Neural crest cell (in vitro differentiated cells): ENCODE results near the gene RPRD1B. TPM values are rescaled to one million over a fixed set of nuclear protein-coding genes. Genes with fewer than 3 reads are reported as not detected.

Source experiments
- DNase-seq: peaks from one replicate; pipeline ENCODE4 v3.0.0; 2021; ENCODE audit warnings: low read depth, mixed read lengths, low spot score
- H3K27ac Mint-ChIP-seq: one replicate; pipeline ENCODE4 v1.8.0; 2021; ENCODE audit warnings: mild to moderate bottlenecking, mixed read lengths; ENCODE audit not compliant: unreplicated experiment
- H3K27me3 Mint-ChIP-seq: 2 replicates; pipeline ENCODE4 v1.8.0; 2021; ENCODE audit warnings: low read depth, mild to moderate bottlenecking, mixed read lengths
- H3K36me3 Mint-ChIP-seq: 2 replicates; pipeline ENCODE4 v1.8.0; 2021; ENCODE audit warnings: low read depth, mild to moderate bottlenecking, mixed read lengths
- H3K4me1 Mint-ChIP-seq: 2 replicates; pipeline ENCODE4 v1.8.0; 2021; ENCODE audit warnings: mixed read lengths
- H3K4me3 Mint-ChIP-seq: one replicate; pipeline ENCODE4 v1.8.0; 2021; ENCODE audit warnings: mild to moderate bottlenecking, mixed read lengths
- H3K9me3 Mint-ChIP-seq: 2 replicates; pipeline ENCODE4 v1.8.0; 2021; ENCODE audit warnings: mixed read lengths
- long read RNA-seq: library from polyadenylated mRNA; unstranded; transcript quantifications from one replicate; pipeline ENCODE4 v2.0.0, GENCODE V29; 2020
- total RNA-seq: library from RNA; stranded (reverse); gene quantifications from 2 replicates; pipeline ENCODE4 v1.2.1, GENCODE V29; 2021
- TF ChIP-seq, protein P1 (sequence below): fragments of 200-600 bp; sonication (generic); conservative IDR thresholded peaks from 2 replicates; pipeline ENCODE4 v1.5.0; 2021; ENCODE audit warnings: antibody characterized with exemption, mild to moderate bottlenecking

Gene RPRD1B, protein sequence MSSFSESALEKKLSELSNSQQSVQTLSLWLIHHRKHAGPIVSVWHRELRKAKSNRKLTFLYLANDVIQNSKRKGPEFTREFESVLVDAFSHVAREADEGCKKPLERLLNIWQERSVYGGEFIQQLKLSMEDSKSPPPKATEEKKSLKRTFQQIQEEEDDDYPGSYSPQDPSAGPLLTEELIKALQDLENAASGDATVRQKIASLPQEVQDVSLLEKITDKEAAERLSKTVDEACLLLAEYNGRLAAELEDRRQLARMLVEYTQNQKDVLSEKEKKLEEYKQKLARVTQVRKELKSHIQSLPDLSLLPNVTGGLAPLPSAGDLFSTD
- total RNA-seq, result 40.1 and 41.1 TPM in 2 replicates
- long read RNA-seq, transcript RPRD1B-201 (7 exons, 3,874 nt), result major isoform, 15 of 24 reads
- long read RNA-seq, partial matches to known transcripts, result 5 of 24 reads
- long read RNA-seq, other reads (novel, unspliced or antisense), result 4 of 24 reads

DNA sequence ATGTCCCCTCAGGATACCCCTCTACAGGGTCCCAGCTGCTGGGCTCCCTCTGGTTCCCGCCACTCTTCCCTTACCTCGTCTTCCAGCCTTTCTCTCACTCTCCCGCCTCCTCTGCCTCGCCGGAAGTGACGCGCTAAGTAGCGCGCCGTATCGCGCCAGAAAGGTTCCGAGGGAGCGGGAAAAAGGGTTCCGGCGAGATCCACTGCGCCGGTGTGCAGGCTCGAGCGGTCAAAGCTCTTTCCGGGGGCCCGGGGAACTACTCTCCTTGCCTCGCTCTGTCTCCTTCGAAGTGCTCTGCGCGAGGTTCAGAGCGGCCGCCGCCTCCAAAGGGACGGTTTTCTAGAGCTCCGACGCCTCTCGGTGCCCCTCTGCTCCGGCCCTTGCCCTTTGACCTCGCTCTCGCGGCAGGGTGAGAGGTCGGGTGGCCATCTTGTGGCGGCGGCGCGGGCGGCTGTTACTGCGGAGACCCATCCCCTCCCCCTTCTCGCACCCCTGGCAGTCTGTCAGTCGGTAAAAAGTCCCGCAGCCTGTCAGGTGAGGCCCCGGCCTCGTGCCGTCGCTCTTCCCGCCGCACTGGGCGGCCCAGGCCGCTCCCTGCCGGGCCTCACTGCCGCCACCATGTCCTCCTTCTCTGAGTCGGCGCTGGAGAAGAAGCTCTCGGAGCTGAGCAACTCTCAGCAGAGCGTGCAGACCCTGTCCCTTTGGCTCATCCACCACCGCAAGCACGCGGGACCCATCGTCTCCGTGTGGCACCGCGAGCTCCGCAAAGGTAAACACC is at the start of gene RPRD1B, which contains the start of gene TTI1:
Gene RPRD1B (plus strand): TSS at position 417 of the 778 bp plus-strand sequence. CDS start 202 bp downstream, at position 619.
Gene TTI1 (minus strand): TSS at position 127 of the 778 bp plus-strand sequence. CDS start 19,640 bp downstream, outside the sequence.
- peak within 1 kb of the TSS; percentile 99 for H3K27ac Mint-ChIP-seq
- no peaks in the 10 kb centered on the region for H3K27me3 Mint-ChIP-seq
- DNase-seq, result peak; percentile 81
- peak within 1 kb of the TSS; percentile 98 for H3K4me3 Mint-ChIP-seq
- peaks cover 5% of the 10 kb centered on the region for H3K9me3 Mint-ChIP-seq
- TF ChIP-seq, protein P1, sequence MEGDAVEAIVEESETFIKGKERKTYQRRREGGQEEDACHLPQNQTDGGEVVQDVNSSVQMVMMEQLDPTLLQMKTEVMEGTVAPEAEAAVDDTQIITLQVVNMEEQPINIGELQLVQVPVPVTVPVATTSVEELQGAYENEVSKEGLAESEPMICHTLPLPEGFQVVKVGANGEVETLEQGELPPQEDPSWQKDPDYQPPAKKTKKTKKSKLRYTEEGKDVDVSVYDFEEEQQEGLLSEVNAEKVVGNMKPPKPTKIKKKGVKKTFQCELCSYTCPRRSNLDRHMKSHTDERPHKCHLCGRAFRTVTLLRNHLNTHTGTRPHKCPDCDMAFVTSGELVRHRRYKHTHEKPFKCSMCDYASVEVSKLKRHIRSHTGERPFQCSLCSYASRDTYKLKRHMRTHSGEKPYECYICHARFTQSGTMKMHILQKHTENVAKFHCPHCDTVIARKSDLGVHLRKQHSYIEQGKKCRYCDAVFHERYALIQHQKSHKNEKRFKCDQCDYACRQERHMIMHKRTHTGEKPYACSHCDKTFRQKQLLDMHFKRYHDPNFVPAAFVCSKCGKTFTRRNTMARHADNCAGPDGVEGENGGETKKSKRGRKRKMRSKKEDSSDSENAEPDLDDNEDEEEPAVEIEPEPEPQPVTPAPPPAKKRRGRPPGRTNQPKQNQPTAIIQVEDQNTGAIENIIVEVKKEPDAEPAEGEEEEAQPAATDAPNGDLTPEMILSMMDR, result no peak
- H3K4me1 Mint-ChIP-seq, result peaks cover 64% of the 10 kb centered on the region
- peaks cover 35% of the 10 kb centered on the region for H3K36me3 Mint-ChIP-seq

DNA sequence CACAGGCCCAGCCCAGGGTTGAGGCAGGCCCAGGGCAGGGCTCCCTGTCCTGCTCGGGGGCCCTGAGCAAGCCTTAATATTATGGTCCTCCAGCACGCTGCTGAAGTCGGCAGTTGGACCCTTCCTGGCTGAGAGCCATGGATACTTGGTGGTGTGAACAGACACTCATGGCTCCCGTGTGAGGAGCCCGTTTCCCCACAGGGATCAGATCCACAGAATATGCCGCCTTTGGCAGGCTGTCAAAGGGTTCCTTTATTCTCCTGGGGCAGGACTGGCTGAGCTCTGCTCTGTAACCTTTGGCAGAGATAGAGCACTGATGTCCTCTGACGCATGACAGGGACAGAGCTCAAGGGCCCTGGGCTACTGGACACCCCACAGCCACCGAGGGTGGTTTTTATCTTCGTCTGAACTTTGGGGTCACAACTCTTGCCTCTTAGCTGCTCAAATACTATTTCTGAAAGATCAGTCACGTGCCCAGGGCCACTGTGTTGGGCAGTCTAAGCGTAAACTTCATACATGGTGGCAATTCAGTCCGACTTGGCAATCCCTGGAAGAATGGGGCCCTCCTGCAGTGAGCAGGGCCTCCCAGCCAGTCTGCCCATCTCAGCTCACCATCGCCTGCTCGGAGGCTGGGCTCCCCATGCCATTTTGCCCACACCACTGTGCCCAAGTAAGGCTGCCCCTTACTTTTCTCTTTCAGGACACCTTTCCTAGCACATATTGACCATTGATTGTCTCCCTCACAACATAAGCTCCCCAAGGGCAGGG is 49.3 kb upstream of the RPRD1B start:
- Mint-ChIP-seq H3K27me3 (no peaks in the 10 kb centered on the region), H3K9me3 (no peaks in the 10 kb centered on the region), H3K36me3 (peaks cover 10% of the 10 kb centered on the region), H3K4me1 (peaks cover 49% of the 10 kb centered on the region), H3K27ac (no peak overlapping the region), H3K4me3 (no peak overlapping the region)
- TF ChIP-seq, protein P1, result no peak
- DNase-seq, result no peak

DNA sequence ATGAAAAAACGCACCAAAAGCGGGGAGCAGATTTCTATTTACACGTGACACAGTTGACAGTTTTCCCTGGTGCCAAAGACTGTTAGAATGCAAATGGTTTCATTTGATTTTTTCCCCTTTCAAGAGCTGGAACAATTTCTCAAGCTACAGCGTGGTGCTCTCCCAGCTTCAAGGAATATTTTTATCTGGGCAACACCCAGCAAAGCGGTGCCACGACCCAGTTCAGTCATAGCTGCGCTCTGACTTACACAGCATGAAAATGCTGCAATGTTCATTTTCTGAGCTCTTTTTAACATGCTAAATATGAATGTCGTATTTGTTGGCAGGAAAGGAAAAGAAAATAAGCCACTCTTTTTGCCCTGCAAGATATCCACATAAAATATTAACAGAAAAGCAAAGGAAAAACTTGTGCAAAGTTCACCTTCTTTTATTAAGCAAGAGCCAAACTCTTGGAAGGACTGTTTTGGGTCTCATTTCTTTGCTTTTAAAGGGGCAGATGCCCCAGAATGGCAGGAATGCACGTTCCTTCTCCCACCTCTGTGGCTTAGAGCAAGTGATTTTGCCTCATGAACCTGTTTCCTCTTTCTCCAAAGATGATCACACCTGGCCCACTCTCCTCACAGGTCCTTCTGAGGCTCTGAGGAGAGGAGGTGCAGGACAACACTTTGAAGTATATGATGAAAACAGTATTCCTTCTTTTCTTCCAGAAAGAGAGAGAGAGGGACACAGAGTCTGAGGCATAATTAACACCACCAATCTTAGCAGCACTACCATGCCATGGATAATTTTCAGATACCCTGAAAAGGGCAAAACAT is 47.3 kb upstream of the RPRD1B start:
- TF ChIP-seq, protein P1, result no peak
- H3K27me3 Mint-ChIP-seq, result no peaks in the 10 kb centered on the region
- H3K9me3 Mint-ChIP-seq, result no peaks in the 10 kb centered on the region
- peaks cover 51% of the 10 kb centered on the region for H3K4me1 Mint-ChIP-seq
- no peak overlapping the region for H3K4me3 Mint-ChIP-seq
- H3K36me3 Mint-ChIP-seq, result peaks cover 6% of the 10 kb centered on the region
- no peak for DNase-seq
- H3K27ac Mint-ChIP-seq, result peak overlapping the region; percentile 46

DNA sequence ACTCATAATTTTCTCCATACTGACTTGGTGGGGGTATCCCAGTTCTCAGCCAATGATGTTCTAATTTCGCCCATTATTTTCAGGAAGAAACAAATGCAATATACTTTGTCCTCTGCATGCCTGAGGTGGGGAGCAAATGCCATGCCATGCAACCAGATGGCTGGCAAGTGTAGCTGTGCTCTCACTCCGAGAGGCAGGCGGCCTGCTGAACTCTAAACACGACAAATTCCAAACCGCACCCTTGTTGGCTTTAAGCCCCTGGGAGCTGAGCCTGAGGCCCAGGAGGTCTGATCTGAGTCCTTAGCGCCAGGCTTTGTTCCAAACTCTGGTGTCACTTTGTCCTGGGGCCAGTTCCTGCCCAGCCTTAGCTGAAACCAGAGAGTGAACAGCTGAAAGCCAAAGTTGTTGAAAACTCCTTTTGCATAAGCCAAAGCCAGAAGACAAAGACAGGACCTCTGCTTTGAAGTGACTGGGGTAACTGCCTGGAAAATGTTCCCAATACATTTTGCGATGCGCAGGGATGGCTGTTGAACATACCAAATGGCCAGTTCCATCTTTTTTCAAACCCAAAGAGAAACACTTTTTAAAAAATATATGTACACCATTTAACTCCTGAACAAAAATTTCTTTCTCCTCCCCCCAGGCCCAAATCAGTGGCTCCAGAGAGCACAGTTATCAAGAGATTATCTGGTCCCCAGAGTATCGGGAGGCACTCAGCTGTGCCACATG is 46.5 kb upstream of the RPRD1B start:
- Mint-ChIP-seq H3K27ac (peak overlapping the region; percentile 90), H3K4me3 (no peak overlapping the region), H3K36me3 (peaks cover 6% of the 10 kb centered on the region), H3K27me3 (no peaks in the 10 kb centered on the region), H3K9me3 (no peaks in the 10 kb centered on the region), H3K4me1 (peaks cover 56% of the 10 kb centered on the region)
- TF ChIP-seq, protein P1, result no peak
- DNase-seq, result no peak
